Activated T-helper 1 cell treated with anti-CD3 and anti-CD28 coated beads, Interleukin-12 subunit alpha, Interleukin-12 subunit beta, Interleukin-2, Interleukin-4 antibody, amounts not matched to agents 30 ng/mL and 10 ng/mL and 1 ng/mL, durations not matched to agents 14 hours and 24 hours and 36 hours (primary cell): Measurements from ENCODE around the gene HHAT. TPM values are rescaled to one million over a fixed set of nuclear protein-coding genes. Genes with fewer than 3 reads are reported as not detected.

ENCODE experiments used
- DNase-seq: peaks from one replicate; pipeline ENCODE4 v3.0.0; 2021; ENCODE audit warnings: low spot score
- H3K27ac Mint-ChIP-seq: one replicate; pipeline ENCODE4 v1.8.0; 2021; ENCODE audit warnings: mild to moderate bottlenecking, mixed read lengths
- H3K27me3 Mint-ChIP-seq: one replicate; pipeline ENCODE4 v1.8.0; 2022; ENCODE audit warnings: mild to moderate bottlenecking, moderate library complexity, mixed read lengths; ENCODE audit not compliant: insufficient read depth
- H3K36me3 Mint-ChIP-seq: one replicate; pipeline ENCODE4 v1.8.0; 2021; ENCODE audit warnings: low read depth, mixed read lengths
- H3K4me1 Mint-ChIP-seq: one replicate; pipeline ENCODE4 v1.8.0; 2021; ENCODE audit warnings: low read depth, mixed read lengths
- H3K4me3 Mint-ChIP-seq: one replicate; pipeline ENCODE4 v1.8.0; 2021; ENCODE audit warnings: mild to moderate bottlenecking, moderate library complexity, mixed read lengths
- H3K9me3 Mint-ChIP-seq: one replicate; pipeline ENCODE4 v1.8.0; 2021; ENCODE audit warnings: mixed read lengths
- intact Hi-C: fragments of 100-400 bp; cut with micrococcal nuclease; formaldehyde crosslinking; loops from one replicate; pipeline ENCODE4 v1.15.1; 2024
- total RNA-seq: library from RNA; stranded (reverse); gene quantifications from 2 replicates; pipeline ENCODE4 v1.2.3, GENCODE V29; 2022

HHAT gene
- total RNA-seq, 1 donor from 2014 or later, result 0.67 TPM

GRCh38 chr1:210445485-210445884, 116.8 kb downstream of the HHAT start:
- Mint-ChIP-seq H3K27me3 (peaks cover 3% of the 10 kb centered on the region), H3K36me3 (no peaks in the 10 kb centered on the region), H3K4me1 (peaks cover 21% of the 10 kb centered on the region), H3K27ac (no peak overlapping the region), H3K4me3 (no peak overlapping the region), H3K9me3 (no peaks in the 10 kb centered on the region)
- intact Hi-C loops, result loop anchor here (10.0 kb wide), 3 partner anchors 691 to 1489 kb away; partner anchors contain the start of genes SLC30A1 and TRAF3IP3
- DNase-seq, result no peak

GRCh38 chr1:210445931-210446330, 117.2 kb downstream of the HHAT start:
- Mint-ChIP-seq H3K4me3 (no peak overlapping the region), H3K27ac (peak overlapping the region; percentile 58), H3K36me3 (no peaks in the 10 kb centered on the region), H3K27me3 (peaks cover 3% of the 10 kb centered on the region), H3K9me3 (no peaks in the 10 kb centered on the region), H3K4me1 (peaks cover 21% of the 10 kb centered on the region)
- no peak for DNase-seq
- intact Hi-C loops, result loop anchor here (1.0 to 10.0 kb wide), 14 partner anchors 18 to 1489 kb away; partner anchors contain the start of genes KCNH1, RCOR3, SLC30A1 and TRAF3IP3

GRCh38 chr1:210446479-210446878, 117.8 kb downstream of the HHAT start:
- intact Hi-C loops, result loop anchor here (1.0 to 10.0 kb wide), 14 partner anchors 18 to 1488 kb away; partner anchors contain the start of genes KCNH1, RCOR3, SLC30A1 and TRAF3IP3
- H3K9me3 Mint-ChIP-seq, result no peaks in the 10 kb centered on the region
- H3K4me3 Mint-ChIP-seq, result peak overlapping the region; percentile 9

GRCh38 chr1:210447456-210448057, 118.9 kb downstream of the HHAT start:
- Mint-ChIP-seq H3K9me3 (no peaks in the 10 kb centered on the region), H3K4me1 (peaks cover 21% of the 10 kb centered on the region), H3K27ac (no peak overlapping the region), H3K27me3 (peaks cover 3% of the 10 kb centered on the region), H3K36me3 (no peaks in the 10 kb centered on the region), H3K4me3 (no peak overlapping the region)
- DNase-seq, result no peak
- intact Hi-C loops, result loop anchor here (1.0 to 10.0 kb wide), 11 partner anchors 41 to 1487 kb away; partner anchors contain the start of genes RCOR3, SLC30A1 and TRAF3IP3

More at GRCh38 chr1:210446479-210446878, 117.8 kb downstream of the HHAT start:
- DNase-seq, result peak; percentile 74
- no peaks in the 10 kb centered on the region for H3K36me3 Mint-ChIP-seq
- H3K27me3 Mint-ChIP-seq, result peaks cover 3% of the 10 kb centered on the region
- H3K27ac Mint-ChIP-seq, result peak overlapping the region; percentile 58
- peaks cover 21% of the 10 kb centered on the region for H3K4me1 Mint-ChIP-seq

GRCh38 chr1:210448297-210448892, 119.7 kb downstream of the HHAT start:
- peaks cover 21% of the 10 kb centered on the region for H3K4me1 Mint-ChIP-seq

GRCh38 chr1:210455840-210456603, 127.3 kb downstream of the HHAT start:
- Mint-ChIP-seq H3K27me3 (peaks cover 7% of the 10 kb centered on the region), H3K4me1 (peaks cover 8% of the 10 kb centered on the region), H3K27ac (no peak overlapping the region), H3K4me3 (no peak overlapping the region), H3K9me3 (no peaks in the 10 kb centered on the region), H3K36me3 (no peaks in the 10 kb centered on the region)
- DNase-seq, result no peak
- intact Hi-C loops, result no loop called here

More at GRCh38 chr1:210448297-210448892, 119.7 kb downstream of the HHAT start:
- H3K9me3 Mint-ChIP-seq, result no peaks in the 10 kb centered on the region
- peaks cover 3% of the 10 kb centered on the region for H3K27me3 Mint-ChIP-seq
- DNase-seq, result no peak
- intact Hi-C loops, result loop anchor here (1.0 to 10.0 kb wide), 6 partner anchors 502 to 1486 kb away; partner anchors contain the start of genes SLC30A1 and TRAF3IP3
- H3K36me3 Mint-ChIP-seq, result no peaks in the 10 kb centered on the region
- no peak overlapping the region for H3K27ac Mint-ChIP-seq
- no peak overlapping the region for H3K4me3 Mint-ChIP-seq

- Mint-ChIP-seq H3K4me3 (no peak overlapping the region), H3K36me3 (no peaks in the 10 kb centered on the region), H3K9me3 (no peaks in the 10 kb centered on the region), H3K27me3 (peaks cover 9% of the 10 kb centered on the region), H3K4me1 (peaks cover 8% of the 10 kb centered on the region), H3K27ac (no peak overlapping the region)
- intact Hi-C loops, result no loop called here
- no peak for DNase-seq
These were observed 128.1 kb downstream of the HHAT start for GRCh38 chr1:210456731-210457255.

GRCh38 chr1:210457568-210457967, 128.9 kb downstream of the HHAT start:
- Mint-ChIP-seq H3K27ac (no peak overlapping the region), H3K4me1 (peaks cover 8% of the 10 kb centered on the region), H3K36me3 (no peaks in the 10 kb centered on the region), H3K9me3 (no peaks in the 10 kb centered on the region), H3K4me3 (no peak overlapping the region), H3K27me3 (peaks cover 9% of the 10 kb centered on the region)
- DNase-seq, result no peak
- intact Hi-C loops, result no loop called here

- intact Hi-C loops, result loop anchor here (1.0 kb wide), 1 partner anchor 18 kb away; no protein-coding TSS in a partner anchor
- no peak overlapping the region for H3K27ac Mint-ChIP-seq
- no peaks in the 10 kb centered on the region for H3K36me3 Mint-ChIP-seq
- H3K9me3 Mint-ChIP-seq, result no peaks in the 10 kb centered on the region
- H3K27me3 Mint-ChIP-seq, result peaks cover 2% of the 10 kb centered on the region
- no peak overlapping the region for H3K4me3 Mint-ChIP-seq
- no peak for DNase-seq
- peaks cover 19% of the 10 kb centered on the region for H3K4me1 Mint-ChIP-seq
These were observed 135.9 kb downstream of the HHAT start for GRCh38 chr1:210464519-210465039.

GRCh38 chr1:210465150-210465549, 136.4 kb downstream of the HHAT start:
- Mint-ChIP-seq H3K9me3 (no peaks in the 10 kb centered on the region), H3K27me3 (peaks cover 2% of the 10 kb centered on the region), H3K27ac (no peak overlapping the region), H3K4me3 (no peak overlapping the region), H3K36me3 (no peaks in the 10 kb centered on the region), H3K4me1 (peaks cover 19% of the 10 kb centered on the region)
- intact Hi-C loops, result no loop called here
- no peak for DNase-seq

- Mint-ChIP-seq H3K27me3 (peaks cover 4% of the 10 kb centered on the region), H3K9me3 (no peaks in the 10 kb centered on the region), H3K27ac (no peak overlapping the region), H3K4me3 (no peak overlapping the region), H3K36me3 (no peaks in the 10 kb centered on the region), H3K4me1 (peaks cover 19% of the 10 kb centered on the region)
- DNase-seq, result no peak
- intact Hi-C loops, result no loop called here
These were observed 138.8 kb downstream of the HHAT start for GRCh38 chr1:210467440-210468043.

GRCh38 chr1:210469441-210469840, 140.7 kb downstream of the HHAT start:
- Mint-ChIP-seq H3K36me3 (no peaks in the 10 kb centered on the region), H3K4me3 (no peak overlapping the region), H3K27ac (no peak overlapping the region), H3K27me3 (peaks cover 4% of the 10 kb centered on the region), H3K9me3 (no peaks in the 10 kb centered on the region), H3K4me1 (peaks cover 13% of the 10 kb centered on the region)
- intact Hi-C loops, result no loop called here
- no peak for DNase-seq
